Hematopoietic multipotent progenitor cell treated with erythropoietin and hydrocortisone succinate and interleukin-3 and kit ligand, for 17 days (in vitro differentiated cells): ENCODE measurements around the gene THBS2.
"Not testable (repeated sequence)": the region's sequence is repeated elsewhere in the genome, so short reads cannot be mapped to it uniquely, and the experiment has no call there.

Experiments
- DNase-seq: peaks from one replicate; pipeline ENCODE4 v3.0.0-alpha.2; 2015; ENCODE audit warnings: low spot score

THBS2 gene

GRCh38 chr6:169184419-169184818, 69.2 kb downstream of the THBS2 start:
- DNase-seq, result no peak

DNA sequence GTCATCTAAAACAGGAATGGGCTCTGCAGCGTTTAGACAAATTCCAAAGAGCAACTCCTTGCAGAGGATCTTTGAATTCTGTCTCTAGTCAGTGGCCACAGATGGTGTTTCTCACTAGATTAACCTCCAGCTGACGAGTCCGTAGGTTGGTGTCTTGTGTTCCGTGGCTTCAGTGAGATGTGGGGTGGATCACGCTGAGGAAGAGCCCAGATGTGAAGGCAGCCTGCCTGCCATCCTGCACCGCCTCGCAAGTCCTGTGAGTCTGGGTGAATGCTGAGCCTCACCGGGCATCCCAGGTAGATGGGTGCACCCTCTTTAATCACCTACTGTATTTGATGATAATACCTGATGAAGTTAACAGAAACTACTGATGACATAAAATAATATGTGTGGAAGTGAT, 70.4 kb downstream of the THBS2 start:
- no peak for DNase-seq

GRCh38 chr6:169179831-169180230, 73.8 kb downstream of the THBS2 start:
- not testable (repeated sequence) for DNase-seq

GRCh38 chr6:169177516-169178166, 76.0 kb downstream of the THBS2 start:
- no peak for DNase-seq

- DNase-seq, result no peak
Observed at GRCh38 chr6:169176361-169176991, 77.2 kb downstream of the THBS2 start.

GRCh38 chr6:169175360-169175887, 78.2 kb downstream of the THBS2 start:
- DNase-seq, result no peak

DNA sequence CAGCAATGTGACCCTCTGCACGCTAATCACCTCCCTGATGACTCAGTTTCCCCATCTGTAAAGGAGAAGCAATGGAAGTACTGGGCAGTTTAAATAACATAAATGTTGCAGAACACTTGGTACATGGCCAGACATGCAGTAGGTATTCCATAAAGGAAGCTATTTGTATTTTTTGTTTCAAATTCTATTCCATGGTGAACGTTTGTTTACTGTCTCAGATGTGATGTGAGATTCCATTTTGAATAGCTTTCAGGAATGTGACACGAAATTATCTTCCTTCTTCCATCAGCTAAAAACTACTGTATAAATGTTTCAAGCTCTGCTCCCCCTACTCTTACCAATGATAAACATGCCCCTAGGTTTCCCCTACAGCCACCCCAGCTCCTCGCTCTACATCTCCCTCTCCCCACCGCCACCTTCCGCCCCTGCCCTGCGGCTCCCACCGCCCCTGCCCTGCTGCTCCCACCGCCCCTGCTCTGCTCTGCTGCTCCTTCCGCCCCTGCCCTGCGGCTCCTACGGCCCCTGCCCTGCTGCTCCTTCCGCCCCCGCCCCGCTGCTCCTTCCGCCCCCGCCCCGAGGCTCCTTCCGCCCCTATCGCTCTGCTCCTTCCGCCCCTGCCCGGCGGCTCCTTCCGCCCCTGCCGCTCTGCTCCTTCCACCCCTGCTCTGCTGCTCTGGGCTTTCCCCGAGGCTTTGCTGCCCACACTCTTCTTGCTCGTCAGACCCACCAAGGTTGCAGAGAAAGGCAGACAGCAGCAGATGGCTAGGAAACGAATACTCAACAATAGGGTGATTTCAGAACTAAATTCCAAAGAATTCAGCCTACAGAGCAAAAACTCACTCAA, 78.9 kb downstream of the THBS2 start:
- DNase-seq, result no peak

DNA sequence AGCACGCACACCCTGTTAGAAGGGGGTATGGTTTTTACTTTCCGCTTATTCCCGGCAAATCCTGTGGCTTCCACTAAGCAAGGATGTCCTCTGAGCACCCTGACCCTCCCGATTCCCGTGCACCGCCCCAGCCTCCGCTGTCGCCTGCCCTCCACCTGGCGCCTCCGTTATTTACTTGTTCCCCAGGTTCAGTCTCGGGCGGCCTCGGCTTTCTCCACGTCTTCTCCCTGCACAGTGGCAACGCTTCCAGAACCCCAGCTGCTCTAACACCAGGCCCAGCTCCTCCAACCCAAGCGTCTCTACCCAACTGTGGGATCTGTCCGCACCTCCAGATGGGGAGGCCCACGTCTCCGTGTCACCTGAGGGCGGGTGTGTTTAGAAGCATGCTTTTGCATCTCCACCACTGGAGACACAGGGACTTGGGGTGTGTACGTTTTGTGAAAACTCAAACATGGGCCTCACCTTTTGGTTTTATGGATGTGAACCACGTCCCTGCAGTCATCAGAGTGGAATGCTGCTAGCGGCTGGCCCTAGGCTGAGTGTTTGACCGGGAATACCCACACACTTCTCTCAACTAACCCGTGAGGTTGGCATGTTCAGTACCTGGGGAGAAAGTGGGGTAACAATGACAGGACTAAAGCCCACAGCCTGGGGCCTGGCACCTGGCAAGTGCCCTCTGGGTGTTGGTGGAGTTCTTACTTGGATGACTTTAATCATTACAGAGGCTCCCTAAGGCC, 79.9 kb downstream of the THBS2 start:
- DNase-seq, result no peak

DNA sequence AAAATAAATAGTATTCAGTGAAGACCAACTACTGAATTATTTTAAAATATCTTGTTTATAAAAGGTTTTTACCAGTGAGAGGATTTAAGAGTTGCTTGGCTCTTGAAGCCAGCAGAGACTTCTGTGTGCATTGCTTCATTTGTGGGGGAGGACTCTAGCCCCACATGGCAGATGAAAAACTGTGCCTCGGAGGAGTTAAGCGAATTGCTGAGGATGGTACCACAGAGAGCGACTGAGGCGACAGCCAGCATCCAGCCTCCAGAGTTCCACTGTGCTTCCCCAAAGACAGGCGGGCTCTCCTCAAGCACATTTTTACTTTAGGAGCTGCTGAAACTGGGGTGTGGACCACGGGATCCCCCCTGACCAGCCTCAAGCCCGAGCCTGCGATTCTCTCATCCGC, 80.7 kb downstream of the THBS2 start:
- no peak for DNase-seq

DNA sequence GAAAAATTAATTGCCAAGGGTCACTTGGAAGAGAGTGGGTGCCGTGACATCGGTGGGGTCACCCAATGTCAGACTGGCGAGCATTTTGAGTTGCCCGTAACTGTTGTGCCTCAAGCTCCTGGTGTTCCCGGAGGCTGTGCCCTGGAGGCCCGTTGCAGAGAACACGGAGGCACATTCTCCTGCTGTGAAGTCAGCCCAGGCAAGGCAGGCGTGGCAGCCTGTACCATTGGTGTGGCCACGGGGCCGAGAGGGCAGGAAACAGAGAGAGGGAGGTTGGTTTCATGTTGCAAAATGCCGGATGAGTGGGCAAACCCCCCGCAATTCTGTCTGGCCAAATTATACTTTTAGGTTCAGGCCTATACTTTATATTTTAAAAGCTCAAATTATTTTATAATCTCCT, 81.2 kb downstream of the THBS2 start:
- no peak for DNase-seq

DNA sequence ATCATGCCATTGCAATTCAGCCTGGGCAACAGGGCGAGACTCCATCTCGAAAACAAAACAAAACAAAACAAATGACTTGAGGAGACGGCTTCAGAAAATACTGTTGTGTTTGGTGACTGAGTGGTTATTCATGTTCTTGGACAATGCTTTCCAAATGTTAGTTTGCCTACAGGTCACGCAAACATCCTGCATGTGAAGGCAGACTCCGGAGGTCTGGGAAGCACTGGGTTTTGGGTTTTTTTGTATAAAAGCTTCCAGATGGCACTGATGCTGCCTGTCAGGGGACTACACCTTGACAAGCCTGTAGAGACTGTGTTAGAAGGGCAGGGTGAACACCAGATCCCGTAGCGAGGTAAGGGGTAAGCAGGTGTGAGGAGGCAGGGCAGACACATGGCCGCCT, 81.7 kb downstream of the THBS2 start:
- no peak for DNase-seq

GRCh38 chr6:169171016-169171415, 82.6 kb downstream of the THBS2 start:
- DNase-seq, result no peak

DNA sequence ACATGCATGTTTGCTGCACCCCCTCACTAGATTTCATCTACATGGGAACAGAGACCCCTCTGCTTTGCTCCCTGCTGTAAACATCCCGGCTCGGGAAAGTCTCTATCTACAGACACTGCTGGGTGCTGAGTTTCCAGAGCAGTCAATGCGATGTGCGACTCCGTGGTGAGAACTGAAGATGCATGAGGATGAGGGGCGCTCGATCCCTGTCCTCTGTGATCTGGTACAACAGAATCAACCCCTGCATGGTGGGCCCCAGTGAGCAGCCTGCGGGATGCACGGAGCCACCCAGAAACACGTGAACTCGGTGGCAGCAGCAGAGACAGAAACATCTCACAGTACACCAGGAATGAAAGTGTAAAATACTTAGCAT, 83.1 kb downstream of the THBS2 start:
- DNase-seq, result no peak

DNA sequence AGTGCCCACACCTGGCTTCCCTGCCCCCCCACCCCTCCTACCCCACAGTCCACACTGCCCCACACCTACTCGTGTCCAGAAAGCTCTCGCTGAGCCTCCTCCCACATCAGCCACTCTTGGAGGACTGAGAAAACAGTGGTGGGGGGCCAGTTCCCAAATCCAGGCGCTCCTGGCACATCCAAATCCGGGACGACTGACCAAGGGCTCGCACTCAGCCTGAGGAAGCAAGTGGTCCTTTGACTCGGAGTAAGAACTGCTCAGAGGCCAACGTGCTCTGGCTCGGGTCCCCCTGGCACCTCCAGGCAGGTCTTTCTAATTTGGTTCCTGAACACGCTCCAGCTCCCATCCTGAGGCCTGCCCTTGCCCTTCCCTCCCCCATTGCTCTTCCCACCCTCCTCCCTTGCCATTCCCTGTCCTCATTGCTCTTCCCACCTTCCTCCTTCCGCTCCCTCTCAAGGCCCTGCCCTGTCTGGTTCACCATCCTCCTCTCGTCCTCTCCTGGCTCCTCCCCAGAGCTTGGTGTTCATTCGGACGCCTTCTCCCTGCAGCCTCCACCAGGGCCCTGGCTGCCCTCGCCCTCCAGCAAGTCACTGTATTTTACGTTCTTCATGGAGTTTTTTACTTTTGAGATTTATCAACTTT, 83.6 kb downstream of the THBS2 start:
- DNase-seq, result no peak

DNA sequence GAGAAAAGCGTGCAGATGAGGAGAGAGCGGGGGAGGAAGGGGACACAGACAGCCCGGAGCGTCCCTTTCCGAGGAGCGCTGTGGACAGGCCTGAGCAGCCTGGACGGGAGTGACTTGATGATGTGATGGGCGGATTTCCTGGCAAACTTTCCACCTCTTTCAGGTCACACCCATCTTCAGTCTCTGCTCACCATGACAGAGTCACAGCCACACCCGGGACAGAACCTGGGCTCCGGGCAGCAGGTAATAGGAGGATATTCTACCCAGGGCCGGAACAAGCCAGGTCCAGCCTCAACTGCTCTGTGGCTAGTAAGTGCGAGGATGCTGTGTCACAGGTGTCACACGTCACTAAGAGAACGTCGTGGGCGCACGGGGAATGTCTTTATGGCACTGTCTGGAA, 84.3 kb downstream of the THBS2 start:
- no peak for DNase-seq

GRCh38 chr6:169168706-169169105, 84.9 kb downstream of the THBS2 start:
- no peak for DNase-seq

GRCh38 chr6:169168302-169168630, 85.4 kb downstream of the THBS2 start:
- DNase-seq, result no peak

DNA sequence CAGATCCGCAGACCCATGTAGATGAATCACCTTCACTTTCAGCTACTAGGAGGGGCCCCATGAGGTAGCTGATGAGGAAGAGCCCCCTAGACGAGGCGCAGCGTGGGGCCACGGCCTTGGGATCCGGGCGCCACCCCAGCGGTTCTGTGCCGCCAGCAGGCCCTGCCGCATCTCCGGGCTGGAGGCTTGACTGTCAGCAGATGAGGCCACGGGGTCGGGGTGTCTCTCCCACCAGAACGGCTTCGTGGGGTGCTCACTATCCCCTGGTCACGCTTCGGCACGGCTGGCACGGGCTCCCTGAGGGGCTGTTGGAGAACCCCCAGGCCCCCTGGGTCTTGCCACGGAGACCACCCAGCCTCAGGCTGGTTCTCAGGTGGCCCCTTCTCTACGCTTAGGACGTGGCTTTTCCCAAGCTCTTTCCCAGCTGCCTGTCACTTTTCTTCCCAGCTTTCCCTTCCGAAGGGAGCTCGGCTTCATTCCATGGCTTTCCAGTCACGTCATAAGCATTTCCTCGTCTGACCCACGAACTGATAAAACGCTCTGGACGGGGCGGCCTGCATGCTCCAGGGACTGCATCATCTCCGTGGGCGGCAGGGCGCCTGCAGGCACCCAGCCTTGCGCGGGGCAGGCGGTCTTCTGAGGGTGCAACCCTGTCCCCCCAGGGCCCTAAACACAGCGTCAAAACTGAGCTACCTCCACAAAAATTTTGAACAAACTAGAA, 85.9 kb downstream of the THBS2 start:
- DNase-seq, result no peak

- DNase-seq, result no peak
Observed at GRCh38 chr6:169166896-169167580, 86.6 kb downstream of the THBS2 start.
